Activated B cell treated with CpG ODN at 0.5 μM for 24 hours (primary cell): ENCODE results near the gene CNR2. TPM values are rescaled to one million over a fixed set of nuclear protein-coding genes. Genes with fewer than 3 reads are reported as not detected.

Experiments used
- ATAC-seq: fragments of 200-7000 bp; cut with Tn5 transposase; one replicate; pipeline ENCODE4 v1.10.0; 2021; ENCODE audit warnings: low read depth, mild to moderate bottlenecking, moderate library complexity
- CTCF ChIA-PET: fragments of 350-600 bp; sonication (Branson Sonifier 250); formaldehyde crosslinking; loops from one replicate; lab custom pipeline; 2021; ENCODE audit warnings: antibody characterized with exemption; lab: Charles Lee
- POLR2A ChIA-PET: fragments of 350-600 bp; sonication (Branson Sonifier 250); formaldehyde crosslinking; loops from one replicate; lab custom pipeline; 2021; ENCODE audit warnings: antibody characterized with exemption; lab: Charles Lee
- DNase-seq: peaks from one replicate; pipeline ENCODE4 v3.0.0; 2022
- H3K27ac Mint-ChIP-seq: one replicate; pipeline ENCODE4 v1.8.0; 2020; ENCODE audit warnings: mixed read lengths
- H3K27me3 Mint-ChIP-seq: one replicate; pipeline ENCODE4 v1.8.0; 2021; ENCODE audit warnings: mixed read lengths
- H3K36me3 Mint-ChIP-seq: one replicate; pipeline ENCODE4 v1.8.0; 2021; ENCODE audit warnings: low read depth, mixed read lengths
- H3K4me1 Mint-ChIP-seq: one replicate; pipeline ENCODE4 v1.8.0; 2021; ENCODE audit warnings: mixed read lengths
- H3K4me3 Mint-ChIP-seq: one replicate; pipeline ENCODE4 v1.8.0; 2020; ENCODE audit warnings: mild to moderate bottlenecking, mixed read lengths
- H3K9me3 Mint-ChIP-seq: one replicate; pipeline ENCODE4 v1.8.0; 2020; ENCODE audit warnings: mixed read lengths
- intact Hi-C: fragments of 100-400 bp; cut with micrococcal nuclease; formaldehyde crosslinking; loops from one replicate; pipeline ENCODE4 v1.15.1; 2024
- total RNA-seq: library from RNA; stranded (reverse); gene quantifications from 2 replicates; pipeline ENCODE4 v1.2.3, GENCODE V29; 2022
- TF ChIP-seq, protein P1 (sequence below): fragments of 200-600 bp; IDR thresholded peaks from one replicate; pipeline ENCODE4 v1.8.0; 2022; ENCODE audit warnings: antibody characterized with exemption, mild to moderate bottlenecking

Gene CNR2
- total RNA-seq, 1 donor from 2014 or later, result 51.0 TPM

GRCh38 chr1:23897083-23897482 lies 16.1 kb downstream of the CNR2 start:
- TF ChIP-seq, protein P1, sequence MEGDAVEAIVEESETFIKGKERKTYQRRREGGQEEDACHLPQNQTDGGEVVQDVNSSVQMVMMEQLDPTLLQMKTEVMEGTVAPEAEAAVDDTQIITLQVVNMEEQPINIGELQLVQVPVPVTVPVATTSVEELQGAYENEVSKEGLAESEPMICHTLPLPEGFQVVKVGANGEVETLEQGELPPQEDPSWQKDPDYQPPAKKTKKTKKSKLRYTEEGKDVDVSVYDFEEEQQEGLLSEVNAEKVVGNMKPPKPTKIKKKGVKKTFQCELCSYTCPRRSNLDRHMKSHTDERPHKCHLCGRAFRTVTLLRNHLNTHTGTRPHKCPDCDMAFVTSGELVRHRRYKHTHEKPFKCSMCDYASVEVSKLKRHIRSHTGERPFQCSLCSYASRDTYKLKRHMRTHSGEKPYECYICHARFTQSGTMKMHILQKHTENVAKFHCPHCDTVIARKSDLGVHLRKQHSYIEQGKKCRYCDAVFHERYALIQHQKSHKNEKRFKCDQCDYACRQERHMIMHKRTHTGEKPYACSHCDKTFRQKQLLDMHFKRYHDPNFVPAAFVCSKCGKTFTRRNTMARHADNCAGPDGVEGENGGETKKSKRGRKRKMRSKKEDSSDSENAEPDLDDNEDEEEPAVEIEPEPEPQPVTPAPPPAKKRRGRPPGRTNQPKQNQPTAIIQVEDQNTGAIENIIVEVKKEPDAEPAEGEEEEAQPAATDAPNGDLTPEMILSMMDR, result no peak
- intact Hi-C loops, result no loop called here
- Mint-ChIP-seq H3K36me3 (peaks cover 65% of the 10 kb centered on the region), H3K4me3 (peak overlapping the region; percentile 42), H3K27ac (peak overlapping the region; percentile 83), H3K9me3 (no peaks in the 10 kb centered on the region), H3K27me3 (no peaks in the 10 kb centered on the region), H3K4me1 (peaks cover 87% of the 10 kb centered on the region)
- ATAC-seq (no peak), DNase-seq (no peak)
- ChIA-PET CTCF (interaction anchor here (0.6 to 2.7 kb wide), 3 partner anchors 19 to 356 kb away, joined by 4 to 16 read pairs (median 4); no protein-coding TSS in a partner anchor), POLR2A (interaction anchor here (0.6 to 3.6 kb wide), 14 partner anchors 9 to 747 kb away, joined by 3 to 70 read pairs (median 5); partner anchors contain the start of genes CNR2 and PNRC2)

DNA sequence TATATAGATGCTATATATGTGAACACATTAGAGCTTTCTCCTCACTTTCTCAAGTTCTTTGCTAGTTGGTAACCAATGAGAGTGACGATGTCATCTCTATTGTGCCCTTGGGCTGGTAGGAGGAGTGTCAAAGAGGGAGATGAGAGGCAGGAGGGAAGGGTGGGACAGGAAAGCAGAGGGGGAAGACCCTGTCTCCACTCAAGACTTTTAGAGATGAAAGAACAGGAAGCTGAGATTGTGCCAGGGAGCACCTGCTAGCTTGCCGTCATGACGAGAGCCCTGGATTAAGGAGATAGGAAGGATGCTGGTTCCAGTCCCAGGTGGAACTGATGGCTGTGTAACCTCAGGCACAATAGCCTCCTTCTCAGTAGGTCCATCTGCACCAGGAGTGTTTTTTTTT lies 16.7 kb downstream of the CNR2 start:
- Mint-ChIP-seq H3K4me3 (peak overlapping the region; percentile 42), H3K36me3 (peaks cover 65% of the 10 kb centered on the region), H3K4me1 (peaks cover 87% of the 10 kb centered on the region), H3K27ac (peak overlapping the region; percentile 83), H3K27me3 (no peaks in the 10 kb centered on the region), H3K9me3 (no peaks in the 10 kb centered on the region)
- ATAC-seq, result peak; percentile 26
- intact Hi-C loops, result loop anchor here (1.0 kb wide), 2 partner anchors 8 to 12 kb away; no protein-coding TSS in a partner anchor
- no peak for DNase-seq
- POLR2A ChIA-PET, result interaction anchor here (0.6 to 3.6 kb wide), 11 partner anchors 8 to 197 kb away, joined by 3 to 70 read pairs (median 5); partner anchors contain the start of genes CNR2 and PNRC2
- CTCF ChIA-PET, result interaction anchor here (1.3 to 2.7 kb wide), 2 partner anchors 20 to 86 kb away, joined by 4 to 16 read pairs; no protein-coding TSS in a partner anchor
- TF ChIP-seq, protein P1, result no peak

DNA sequence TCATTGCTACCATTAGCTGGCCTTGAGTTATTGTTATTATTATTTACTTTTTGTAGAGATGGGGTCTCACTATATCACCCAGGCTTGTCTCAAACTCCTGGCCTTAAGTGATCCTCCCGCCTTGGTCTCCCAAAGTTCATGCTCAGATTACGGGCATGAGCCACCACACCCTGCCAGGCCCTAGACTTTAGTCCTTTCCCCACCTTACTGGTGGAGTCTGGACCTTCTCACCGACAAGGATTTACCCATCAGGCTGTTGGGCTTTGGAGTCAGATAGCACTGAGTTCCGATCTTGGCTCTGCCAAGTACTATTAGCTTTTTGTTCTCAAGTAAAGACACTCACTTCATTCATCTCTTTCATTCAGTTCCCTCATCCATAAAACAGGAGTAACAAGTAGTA lies 17.2 kb downstream of the CNR2 start:
- intact Hi-C loops, result loop anchor here (1.0 kb wide), 2 partner anchors 8 to 12 kb away; no protein-coding TSS in a partner anchor
- POLR2A ChIA-PET, result interaction anchor here (0.9 to 3.6 kb wide), 7 partner anchors 8 to 63 kb away, joined by 3 to 70 read pairs (median 11); partner anchors contain the start of genes CNR2 and PNRC2
- H3K4me3 Mint-ChIP-seq, result no peak overlapping the region
- no peaks in the 10 kb centered on the region for H3K27me3 Mint-ChIP-seq
- CTCF ChIA-PET, result interaction anchor here (1.3 to 2.7 kb wide), 2 partner anchors 20 to 86 kb away, joined by 4 to 16 read pairs; no protein-coding TSS in a partner anchor
- peak overlapping the region; percentile 83 for H3K27ac Mint-ChIP-seq
- H3K4me1 Mint-ChIP-seq, result peaks cover 85% of the 10 kb centered on the region
- ATAC-seq, result no peak
- no peaks in the 10 kb centered on the region for H3K9me3 Mint-ChIP-seq
- H3K36me3 Mint-ChIP-seq, result peaks cover 64% of the 10 kb centered on the region
- DNase-seq, result no peak
- TF ChIP-seq, protein P1, result no peak

DNA sequence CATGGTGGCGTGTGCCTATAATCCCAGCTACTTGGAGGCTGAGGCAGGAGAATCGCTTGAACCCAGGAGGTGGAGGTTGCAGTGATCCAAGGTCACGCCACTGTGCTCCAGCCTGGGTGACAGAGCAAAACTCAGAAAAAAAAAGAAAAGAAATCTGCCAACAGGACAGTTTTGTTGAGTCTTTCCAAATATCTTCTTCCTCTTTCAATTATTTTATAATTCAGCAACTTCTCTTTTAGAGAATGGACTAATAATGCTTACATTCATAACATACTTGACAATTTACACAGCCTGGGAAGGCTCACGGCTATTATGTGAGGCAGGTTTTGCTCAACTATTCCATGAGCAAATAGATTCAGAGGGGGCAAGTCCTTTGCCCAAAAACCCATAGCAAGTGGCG lies 18.1 kb downstream of the CNR2 start:
- ATAC-seq, result no peak
- intact Hi-C loops, result no loop called here
- TF ChIP-seq, protein P1, result no peak

GRCh38 chr1:23889074-23889473 lies 24.1 kb downstream of the CNR2 start:
- Mint-ChIP-seq H3K4me1 (peaks cover 81% of the 10 kb centered on the region), H3K9me3 (no peaks in the 10 kb centered on the region), H3K27ac (peak overlapping the region; percentile 97), H3K4me3 (peak overlapping the region; percentile 74), H3K36me3 (peaks cover 56% of the 10 kb centered on the region), H3K27me3 (no peaks in the 10 kb centered on the region)
- CTCF ChIA-PET, result interaction anchor here (1.8 to 2.3 kb wide), 2 partner anchors 20 to 27 kb away, joined by 10 to 12 read pairs; no protein-coding TSS in a partner anchor
- POLR2A ChIA-PET, result interaction anchor here (1.0 to 8.0 kb wide), 11 partner anchors 8 to 330 kb away, joined by 3 to 208 read pairs (median 8); partner anchors contain the start of genes CNR2, FUCA1 and ID3
- intact Hi-C loops, result loop anchor here (2.0 kb wide), 1 partner anchor 50 kb away; no protein-coding TSS in a partner anchor
- TF ChIP-seq, protein P1, result no peak
- peak; percentile 64 for ATAC-seq
- DNase-seq, result peak; percentile 31

More for the DNA sequence above, 18.1 kb downstream of the CNR2 start:
- no peak for DNase-seq
- CTCF ChIA-PET, result no interaction called here
- POLR2A ChIA-PET, result interaction anchor here (0.6 to 3.6 kb wide), 4 partner anchors 9 to 22 kb away, joined by 3 to 31 read pairs (median 8); partner anchors contain the start of gene CNR2
- Mint-ChIP-seq H3K27me3 (no peaks in the 10 kb centered on the region), H3K9me3 (no peaks in the 10 kb centered on the region), H3K4me3 (no peak overlapping the region), H3K4me1 (peaks cover 85% of the 10 kb centered on the region), H3K27ac (peak overlapping the region; percentile 83), H3K36me3 (peaks cover 61% of the 10 kb centered on the region)
